ENCODE measurements around the gene LTC4S.
A peak's percentile ranks its signal among the peaks of the same experiment; 100 is the strongest.
"Not testable (repeated sequence)": the region's sequence is repeated elsewhere in the genome, so short reads cannot be mapped to it uniquely, and the experiment has no call there.

Gene LTC4S, protein sequence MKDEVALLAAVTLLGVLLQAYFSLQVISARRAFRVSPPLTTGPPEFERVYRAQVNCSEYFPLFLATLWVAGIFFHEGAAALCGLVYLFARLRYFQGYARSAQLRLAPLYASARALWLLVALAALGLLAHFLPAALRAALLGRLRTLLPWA

DNA sequence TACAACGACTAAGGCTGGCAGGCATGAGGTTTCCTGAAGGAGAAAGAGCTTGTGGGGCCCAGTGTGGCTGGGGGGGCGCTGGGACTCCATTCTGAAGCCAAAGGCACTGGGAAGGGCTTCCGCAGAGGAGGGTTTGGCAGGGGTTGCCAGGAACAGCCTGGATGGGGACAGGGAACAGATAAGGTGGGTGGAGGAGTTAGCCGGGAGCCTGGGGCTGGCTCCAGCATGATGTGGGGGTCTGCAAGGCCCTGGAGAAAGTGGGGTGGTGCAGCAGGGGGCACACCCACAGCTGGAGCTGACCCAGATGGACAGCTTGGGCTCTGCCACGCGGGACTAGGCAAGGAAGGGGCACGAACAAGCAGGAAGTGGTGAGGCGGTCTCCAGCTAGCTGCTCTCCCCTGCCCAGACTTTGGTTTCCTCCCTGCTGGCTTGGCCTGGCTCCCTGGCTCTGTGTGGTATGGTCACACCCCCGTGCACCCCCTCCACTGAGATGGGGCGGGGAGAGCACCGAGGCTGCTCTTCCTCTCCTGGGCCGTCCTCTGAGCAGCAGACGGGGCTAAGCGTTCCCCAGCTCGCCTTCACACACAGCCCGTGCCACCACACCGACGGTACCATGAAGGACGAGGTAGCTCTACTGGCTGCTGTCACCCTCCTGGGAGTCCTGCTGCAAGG lies at the start of gene LTC4S:
TSS of gene LTC4S (plus strand) at position 519 of the 672 bp plus-strand sequence. CDS start at position 614, 95 bp downstream.
- peak; percentile 85 for DNase-seq (ENCODE audit: low spot score)

DNA sequence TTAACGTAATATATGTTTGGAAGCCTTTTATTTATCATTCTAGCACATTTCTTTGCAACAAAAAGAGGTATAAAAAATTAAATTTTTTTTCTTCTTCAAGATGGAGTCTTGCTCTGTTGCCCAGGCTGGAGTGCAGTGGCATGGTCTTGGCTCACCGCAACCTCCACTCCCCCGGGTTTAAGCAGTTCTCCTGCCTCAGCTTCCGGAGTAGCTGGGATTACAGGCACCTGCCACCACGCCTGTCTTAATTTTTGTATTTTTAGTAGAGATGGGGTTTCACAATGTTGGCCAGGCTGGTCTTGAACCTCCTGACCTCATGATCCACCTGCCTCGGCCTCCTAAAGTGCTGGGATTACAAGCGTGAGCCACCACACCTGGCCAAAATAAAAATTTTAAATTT lies 49.7 kb upstream of the LTC4S start:
- not testable (repeated sequence) for DNase-seq (ENCODE audit: low spot score)

DNA sequence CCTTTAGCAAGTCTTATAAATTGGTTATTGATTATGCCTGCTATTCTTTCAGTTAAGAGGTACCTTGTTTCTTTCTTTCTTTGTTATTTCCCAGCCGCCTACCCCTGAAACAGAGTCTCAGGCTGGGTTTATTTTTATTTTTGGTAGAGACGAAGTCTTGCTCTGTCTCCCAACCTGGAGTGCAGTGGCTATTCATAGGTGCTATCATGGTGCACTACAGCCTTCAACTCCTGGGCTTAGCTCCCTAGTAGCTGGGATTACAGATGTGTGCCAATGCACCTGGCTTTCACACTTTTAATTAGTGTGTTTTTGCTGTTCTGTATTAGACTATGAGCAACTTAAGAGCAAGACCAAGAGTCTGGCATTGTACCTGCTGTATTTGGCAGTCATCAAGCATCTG lies 46.9 kb upstream of the LTC4S start:
- no peak for DNase-seq (ENCODE audit: low spot score)

DNA sequence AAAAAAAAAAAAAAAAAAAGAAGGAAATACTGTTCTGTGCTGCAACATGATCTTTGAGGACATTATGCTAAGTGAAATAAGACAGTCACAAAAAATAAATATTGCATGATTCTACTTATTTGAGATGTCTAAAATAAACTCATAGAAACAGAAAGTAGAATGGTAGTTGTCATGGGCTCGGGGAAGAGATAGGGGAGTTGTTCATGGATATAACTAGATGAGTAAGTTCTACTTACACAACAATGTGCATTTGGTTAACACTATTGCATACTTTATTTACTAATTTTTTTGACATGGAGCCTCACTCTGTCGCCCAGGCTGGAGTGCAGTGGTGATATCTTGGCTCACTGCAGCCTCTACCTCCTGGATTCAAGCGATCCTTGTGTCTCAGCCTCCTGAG lies 46.0 kb upstream of the LTC4S start:
- DNase-seq (ENCODE audit: low spot score): no peak

DNA sequence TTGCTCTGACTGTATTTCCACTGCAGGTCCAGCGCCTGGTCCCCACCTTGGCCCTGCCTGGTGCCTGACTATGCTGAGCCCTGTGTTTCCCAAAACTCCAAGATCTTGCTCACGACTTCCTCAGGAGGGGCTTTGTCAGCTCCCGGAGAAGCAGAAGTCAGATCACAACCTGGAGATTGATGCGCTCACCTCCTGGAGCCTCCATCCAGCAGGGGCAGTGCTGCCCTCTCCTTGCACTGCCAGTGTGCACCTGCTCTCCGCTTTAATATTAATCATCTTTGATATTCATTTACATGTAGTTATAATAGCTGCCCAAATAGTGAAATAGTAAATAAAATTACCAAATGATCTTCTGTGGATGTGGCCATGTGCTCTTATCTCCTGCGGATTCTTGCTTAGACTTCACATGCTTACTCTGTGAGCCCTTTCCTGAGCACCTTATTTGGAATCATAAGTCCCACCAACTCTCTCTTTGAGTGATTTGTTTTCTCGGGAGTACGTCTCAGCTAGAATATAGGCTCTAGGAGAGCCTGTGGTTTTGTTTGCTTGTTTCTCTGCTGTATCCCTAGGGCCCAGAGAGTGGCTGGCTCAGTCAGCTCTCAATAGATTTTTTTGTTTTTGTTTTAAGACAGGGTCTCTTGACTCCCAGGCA lies 43.8 kb upstream of the LTC4S start:
- no peak for DNase-seq (ENCODE audit: low spot score)

DNA sequence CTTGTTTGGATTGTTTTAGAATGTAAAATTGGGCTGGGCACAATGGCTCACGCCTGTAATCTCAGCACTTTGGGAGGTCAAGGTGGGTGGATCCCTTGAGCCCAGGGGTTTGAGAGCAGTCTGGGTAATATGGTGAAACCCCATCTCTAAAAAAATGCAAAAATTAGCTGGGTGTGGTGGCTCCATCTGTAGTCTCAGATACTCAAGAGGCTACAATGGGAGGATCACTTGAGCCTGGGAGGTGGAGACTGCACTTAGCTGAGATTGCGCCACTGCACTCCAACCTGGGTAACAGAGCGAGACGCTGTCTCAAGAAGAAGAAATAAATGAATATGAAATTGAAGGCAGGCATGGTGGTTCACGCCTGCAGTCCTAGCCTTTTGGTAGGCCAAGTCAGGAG lies 39.8 kb upstream of the LTC4S start:
- DNase-seq (ENCODE audit: low spot score): no peak

DNA sequence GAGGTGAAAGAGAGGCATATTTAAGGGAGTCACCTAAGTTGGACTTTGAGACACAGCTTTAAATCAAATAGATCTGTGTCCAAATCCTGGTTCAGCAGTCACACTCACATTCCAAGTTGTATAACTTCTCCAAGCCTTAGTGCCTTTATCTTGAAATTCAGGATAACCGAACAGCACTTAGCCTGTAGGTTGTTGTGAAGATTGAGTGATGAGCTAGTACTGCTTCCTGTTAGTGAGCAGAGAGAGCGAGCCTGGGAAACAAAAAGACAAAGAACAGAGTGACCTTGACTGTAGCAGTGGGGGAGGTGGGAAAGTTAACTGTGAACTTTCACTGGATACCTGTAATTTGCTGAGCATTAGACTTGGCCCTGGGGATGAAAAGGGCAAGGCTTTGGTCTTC lies 38.8 kb upstream of the LTC4S start:
- no peak for DNase-seq (ENCODE audit: low spot score)

DNA sequence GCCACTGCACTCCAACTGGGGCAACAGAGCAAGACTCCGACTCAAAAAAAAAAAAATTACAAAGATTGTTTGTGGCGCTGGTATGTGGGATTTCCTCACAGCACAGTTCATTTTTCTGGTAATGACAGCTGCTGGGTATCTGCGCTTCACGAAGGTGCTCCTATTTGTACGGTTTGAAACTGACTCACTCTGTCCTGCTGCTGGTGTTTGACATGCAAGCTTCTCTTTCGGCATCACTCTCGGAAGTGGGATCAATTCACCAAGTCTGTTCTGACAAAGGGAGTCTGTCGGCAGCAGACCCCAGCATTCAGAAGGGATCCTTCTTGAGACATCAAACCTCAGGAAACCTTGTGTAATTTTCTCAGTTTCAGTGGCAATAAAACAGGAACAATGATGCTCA lies 34.8 kb upstream of the LTC4S start:
- no peak for DNase-seq (ENCODE audit: low spot score)

DNA sequence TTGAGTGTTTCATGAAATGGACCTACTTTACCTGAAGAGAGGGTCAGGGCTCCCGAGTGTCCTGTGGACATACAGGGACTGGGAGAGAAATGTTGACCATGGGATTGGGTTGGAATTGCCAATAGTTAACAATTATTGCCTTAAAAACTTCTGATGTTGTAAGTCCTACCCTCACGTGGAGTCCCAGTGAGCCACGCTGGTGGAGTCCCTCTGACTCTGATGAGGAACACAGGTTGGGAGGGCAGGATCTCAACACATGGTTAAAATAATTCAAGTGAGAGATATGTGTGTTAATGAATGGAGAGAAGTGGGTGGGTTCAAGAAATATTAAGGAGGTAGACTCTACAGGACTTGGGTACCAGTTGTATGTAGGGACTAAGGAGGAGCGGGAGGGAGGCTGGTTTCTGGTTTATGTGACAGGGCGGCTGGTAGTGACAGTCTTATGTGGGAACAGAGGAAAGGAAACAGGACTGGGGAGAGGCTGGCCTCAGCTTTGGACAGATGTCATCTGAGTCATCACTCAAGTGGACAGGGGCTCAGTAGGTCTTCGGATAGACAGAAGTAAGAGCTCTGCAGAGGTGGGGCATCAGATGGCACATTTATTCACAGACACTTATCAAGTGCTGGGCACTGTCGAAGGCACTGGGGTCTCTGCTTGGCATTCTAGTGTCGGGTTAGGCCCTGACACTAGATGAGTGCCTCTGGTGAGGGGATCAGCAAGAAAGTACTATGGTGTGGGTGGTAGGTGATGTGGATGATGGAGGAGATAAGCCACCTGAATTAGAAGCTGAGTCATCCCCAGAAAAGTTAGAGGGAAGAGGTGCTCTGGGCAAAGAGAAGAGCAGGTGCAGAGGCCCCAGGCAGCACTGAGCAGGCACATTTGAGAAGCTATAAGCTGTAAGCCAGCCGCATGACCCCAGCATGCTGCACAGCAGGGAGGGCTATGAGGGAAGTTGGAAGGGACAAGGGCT lies 33.9 kb upstream of the LTC4S start:
- DNase-seq (ENCODE audit: low spot score): no peak

DNA sequence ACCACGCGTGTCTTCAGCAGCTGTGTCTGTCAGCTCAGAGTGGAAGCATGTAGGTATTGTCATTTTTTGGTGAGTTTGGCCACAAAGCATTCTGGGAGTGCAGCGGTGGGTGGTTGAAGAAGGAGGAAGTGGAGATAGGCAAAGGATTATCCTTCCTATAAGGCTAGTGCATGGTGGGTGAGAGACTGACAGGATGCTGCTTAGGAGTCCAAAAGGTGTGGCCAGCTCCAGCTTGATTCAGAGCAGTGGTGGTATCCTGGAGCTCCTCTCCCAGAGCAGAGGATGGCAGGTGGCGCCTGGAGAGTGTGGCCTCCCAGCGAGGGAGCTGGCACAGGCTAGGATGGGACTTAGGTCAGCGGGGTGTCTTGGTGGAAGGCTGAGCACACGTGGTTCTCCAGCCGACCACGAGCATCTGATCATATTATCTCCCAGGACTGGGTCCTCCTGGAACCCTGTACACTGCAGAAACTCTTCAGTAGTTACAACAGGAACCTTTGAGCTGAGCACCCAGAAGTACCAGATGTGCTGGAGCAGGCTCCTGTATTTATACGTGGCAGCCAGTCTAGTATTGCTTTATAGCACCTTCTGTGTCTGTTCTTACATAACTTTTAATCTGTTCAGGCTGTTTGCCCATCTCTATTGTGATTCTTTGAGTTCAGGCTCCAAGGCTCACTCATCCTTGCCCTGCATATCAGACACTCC lies 31.6 kb upstream of the LTC4S start:
- DNase-seq (ENCODE audit: low spot score): peak; percentile 57

DNA sequence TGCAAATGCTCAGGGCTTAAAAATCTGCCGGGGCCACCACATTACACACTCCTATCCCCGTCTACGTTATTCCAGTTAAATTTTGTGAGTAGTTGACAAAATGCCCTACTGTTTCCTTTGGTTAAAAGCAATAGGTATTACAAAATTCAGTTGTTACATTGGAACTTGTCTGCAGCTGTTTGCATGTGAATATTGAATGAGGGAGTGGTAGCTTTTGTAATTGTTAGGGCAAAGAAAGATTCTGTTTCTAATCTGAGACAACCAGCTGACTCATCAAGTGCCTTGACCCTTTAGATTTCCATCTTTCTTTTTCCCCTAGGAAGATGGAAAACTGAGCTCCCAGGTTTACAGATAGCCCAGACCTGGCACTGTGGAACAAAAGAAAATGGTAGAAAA lies 31.0 kb upstream of the LTC4S start:
- peak; percentile 52 for DNase-seq (ENCODE audit: low spot score)

DNA sequence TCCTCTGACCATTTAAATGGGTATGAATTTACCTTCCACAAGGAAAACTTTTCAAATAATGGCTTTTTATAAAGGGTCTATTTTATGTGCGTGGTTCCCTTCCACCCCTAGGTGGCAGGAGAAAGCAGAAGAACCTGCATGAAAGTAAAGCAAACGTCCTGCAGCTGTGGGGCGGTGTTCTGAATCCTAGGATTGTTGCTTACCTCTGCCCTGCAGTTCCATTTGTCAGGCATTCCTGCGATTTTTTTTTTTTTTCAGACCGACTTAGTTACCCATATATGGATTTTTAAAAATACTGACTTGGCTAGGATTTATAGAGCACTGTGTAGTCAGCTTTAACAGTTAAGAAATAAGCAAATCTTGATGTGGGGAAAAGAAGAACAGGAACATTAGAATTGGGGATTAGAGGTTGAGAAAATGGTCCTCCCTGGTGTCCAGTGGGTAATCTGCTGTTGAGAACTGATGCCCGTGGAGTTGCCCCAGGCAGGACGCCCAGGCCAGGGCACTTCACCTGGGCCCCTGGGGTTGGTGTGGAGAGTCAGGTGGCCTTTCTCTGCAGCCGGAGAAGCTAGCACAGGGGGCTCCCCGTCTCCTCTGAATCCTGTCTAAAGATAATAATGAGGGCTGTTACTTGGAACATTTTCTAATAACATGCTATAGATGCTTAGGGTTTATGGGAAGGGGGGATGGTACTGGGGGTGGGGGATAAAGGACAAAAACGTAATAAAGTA lies 30.4 kb upstream of the LTC4S start:
- DNase-seq (ENCODE audit: low spot score): peak; percentile 81

DNA sequence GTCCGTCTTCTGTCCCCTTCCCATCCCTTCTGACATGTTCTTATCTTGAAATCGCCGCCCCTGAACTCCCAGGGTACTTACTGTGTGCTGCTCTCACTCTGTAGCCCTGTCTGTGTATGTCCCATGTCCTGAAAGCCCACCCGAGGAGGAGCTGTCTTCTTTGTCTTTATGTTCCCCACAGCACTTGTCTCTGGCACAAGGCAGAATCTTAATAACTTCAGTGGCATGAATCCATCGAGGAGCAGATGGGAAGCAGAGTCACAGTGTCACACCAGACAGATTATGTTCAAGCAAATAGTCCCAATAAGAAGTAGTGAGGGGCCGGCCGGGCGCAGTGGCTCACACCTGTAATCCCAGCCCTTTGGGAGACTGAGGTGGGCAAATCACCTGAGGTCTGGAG lies 29.7 kb upstream of the LTC4S start:
- DNase-seq (ENCODE audit: low spot score): no peak

DNA sequence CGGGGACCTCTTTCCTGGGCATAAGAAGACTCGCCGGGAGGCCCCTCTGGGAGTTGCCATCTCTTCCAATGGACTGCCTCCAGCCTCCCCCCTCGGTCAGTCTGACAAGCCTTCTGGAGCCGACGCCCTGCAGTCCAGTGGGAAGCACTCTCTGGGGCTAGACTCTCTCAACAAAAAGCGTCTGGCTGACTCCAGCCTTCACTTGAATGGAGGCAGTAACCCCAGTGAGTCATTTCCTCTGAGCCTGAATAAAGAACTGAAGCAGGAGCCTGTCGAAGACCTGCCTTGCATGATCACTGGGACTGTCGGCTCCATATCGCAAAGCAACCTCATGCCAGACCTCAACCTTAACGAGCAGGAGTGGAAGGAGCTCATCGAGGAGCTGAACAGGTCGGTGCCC lies 28.4 kb upstream of the LTC4S start:
- peak; percentile 88 for DNase-seq (ENCODE audit: low spot score)

DNA sequence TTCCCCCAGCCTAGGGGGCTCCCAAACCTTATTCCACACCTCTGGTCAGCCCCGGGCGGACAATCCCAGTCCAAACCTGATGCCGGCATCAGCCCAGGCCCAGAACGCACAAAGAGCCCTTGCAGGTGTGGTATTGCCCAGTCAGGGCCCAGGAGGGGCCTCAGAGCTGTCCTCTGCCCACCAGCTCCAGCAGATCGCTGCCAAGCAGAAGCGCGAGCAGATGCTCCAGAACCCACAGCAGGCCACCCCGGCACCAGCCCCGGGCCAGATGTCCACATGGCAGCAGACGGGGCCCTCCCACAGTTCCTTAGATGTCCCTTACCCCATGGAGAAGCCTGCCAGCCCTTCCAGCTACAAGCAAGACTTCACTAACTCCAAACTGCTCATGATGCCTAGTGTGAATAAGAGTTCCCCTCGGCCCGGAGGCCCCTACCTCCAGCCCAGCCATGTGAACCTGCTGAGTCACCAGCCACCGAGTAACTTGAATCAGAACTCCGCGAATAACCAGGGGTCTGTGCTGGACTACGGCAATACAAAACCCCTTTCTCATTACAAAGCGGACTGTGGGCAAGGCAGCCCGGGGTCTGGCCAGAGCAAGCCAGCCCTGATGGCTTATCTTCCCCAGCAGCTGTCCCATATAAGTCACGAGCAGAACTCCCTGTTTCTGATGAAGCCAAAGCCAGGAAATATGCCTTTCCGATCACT lies 27.6 kb upstream of the LTC4S start:
- no peak for DNase-seq (ENCODE audit: low spot score)

DNA sequence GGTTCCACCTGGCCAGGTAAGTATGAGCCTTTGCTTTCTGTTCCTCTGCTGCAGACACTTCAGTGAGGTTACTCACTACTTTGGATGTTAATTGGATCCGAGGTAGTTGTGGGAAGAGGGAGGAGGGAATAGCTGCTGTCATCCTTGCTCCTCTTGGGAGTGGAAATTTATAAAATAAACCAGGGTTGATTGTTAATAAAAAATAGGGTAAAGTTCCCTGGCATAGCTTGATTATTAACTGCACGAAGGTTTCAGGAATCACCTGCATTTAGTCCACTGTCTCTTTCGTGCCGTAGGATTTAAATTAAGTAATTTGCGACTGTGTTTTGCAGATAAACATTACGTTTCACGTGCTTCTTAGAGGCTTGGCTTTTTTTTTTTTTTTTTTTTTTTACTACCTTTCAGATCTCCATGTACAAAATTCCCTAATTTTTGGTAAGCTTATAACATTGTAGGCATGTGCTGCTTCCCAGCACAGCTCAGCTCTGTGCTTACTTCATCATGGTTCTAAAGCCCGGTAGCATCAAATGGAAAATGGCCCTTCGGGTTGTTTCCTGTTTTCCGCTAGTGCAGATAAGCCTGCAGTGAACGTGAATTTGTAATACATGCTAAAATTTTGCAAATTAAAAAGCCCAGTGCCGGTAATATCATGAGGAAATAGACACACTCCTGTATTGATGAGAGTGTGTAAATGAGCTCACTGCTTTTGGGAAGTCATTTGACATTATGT lies 26.9 kb upstream of the LTC4S start:
- DNase-seq (ENCODE audit: low spot score): no peak

DNA sequence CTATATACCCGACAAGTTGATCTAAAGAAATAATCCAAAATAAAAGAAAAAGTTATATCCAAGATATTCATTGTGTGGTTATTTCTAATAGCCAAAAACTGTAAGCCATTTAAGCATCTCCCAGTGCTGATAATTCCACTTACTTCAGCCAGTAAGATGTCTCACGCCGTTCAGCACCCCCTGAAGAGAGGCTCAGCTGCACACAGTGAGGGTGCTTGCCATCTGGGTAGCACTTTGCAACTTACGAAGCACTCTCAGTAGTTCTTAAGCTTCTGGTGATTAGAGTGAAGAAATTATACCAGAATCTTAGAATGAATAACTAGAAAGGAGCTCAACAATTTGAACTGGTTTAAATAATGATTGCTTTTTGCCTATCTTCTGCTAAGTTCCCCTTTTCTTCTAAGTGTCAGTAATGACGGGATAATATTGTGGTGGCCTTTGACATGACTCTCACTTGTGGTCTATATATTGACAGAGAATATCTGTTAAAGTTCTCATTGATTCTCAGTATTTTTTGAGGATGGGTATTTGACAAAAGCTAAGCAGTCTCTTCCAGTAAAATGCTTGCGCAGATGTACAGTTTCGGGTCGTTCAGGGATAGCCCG lies 26.2 kb upstream of the LTC4S start:
- no peak for DNase-seq (ENCODE audit: low spot score)

DNA sequence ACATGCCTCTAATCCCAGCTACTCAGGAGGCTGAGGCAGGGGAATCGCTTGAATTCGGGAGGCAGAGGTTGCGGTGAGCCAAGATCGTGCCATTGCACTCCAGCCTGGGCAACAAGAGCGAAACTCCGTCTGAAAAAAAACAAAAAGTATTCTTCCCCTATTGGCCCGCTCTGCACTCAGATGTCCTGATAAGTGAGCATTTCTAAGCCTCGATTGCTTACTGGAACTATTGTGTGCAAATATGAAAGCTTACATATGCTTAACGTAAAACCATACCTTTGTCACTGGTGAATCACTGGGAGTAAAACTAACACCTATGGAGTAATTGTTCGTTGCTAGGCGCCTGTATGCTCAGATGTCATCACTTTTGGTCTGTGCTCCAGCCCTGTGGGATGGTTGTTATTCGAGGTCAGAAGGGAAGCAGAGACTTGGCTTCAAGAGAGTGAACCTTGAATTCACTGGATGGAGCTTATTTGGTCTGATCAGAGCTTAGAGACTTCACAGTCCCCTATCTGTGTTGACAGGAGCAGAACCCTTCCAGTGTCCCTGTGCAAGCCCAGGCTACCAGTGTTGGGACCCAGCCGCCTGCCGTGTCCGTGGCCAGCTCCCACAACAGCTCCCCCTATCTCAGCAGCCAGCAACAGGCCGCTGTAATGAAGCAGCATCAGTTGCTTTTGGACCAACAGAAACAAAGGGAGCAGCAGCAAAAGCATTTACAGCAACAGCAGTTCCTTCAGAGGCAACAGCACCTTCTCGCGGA lies 25.3 kb upstream of the LTC4S start:
- DNase-seq (ENCODE audit: low spot score): no peak

DNA sequence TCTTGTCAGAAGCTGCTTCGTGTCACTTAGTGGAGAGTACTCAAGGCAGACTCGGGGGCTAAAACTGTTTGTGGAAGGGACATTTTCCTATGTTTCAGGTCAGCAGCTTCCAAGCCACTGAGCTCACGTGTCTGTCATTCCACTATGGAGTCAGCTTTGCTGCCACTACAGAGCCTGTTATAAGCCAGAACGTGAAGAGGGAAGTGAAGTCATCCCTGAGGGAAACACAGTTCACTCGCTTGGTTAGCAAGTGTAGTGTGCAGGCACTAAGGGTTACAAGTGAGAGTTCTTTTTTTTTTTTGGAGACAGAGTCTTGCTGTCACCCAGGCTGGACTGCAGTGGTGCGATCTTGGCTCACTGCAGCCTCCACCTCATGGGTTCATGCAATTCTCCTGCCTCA lies 24.5 kb upstream of the LTC4S start:
- no peak for DNase-seq (ENCODE audit: low spot score)
